ENCODE data around the gene ANKRA2. TPM values are rescaled to one million over a fixed set of nuclear protein-coding genes. Genes with fewer than 3 reads are reported as not detected.

Gene ANKRA2
- total RNA-seq, 1 donor from 2014 or later: 40.8 TPM

Other genes starting within 250 kb of the ANKRA2 start
- 5.1 TPM for gene FOXD1, start 116.9 kb downstream of the ANKRA2 start, total RNA-seq
- 332 TPM for gene BTF3, start 67.2 kb downstream of the ANKRA2 start, total RNA-seq
- gene UTP15, start 104 bp upstream of the ANKRA2 start, total RNA-seq: 30.9 TPM
- 22.0 TPM for gene ARHGEF28, start 60.6 kb upstream of the ANKRA2 start, total RNA-seq